SKM-1 treated with dmso at 0.1 percent for 144 hours (cell line): ENCODE measurements around the gene SLC12A6.
A peak's percentile ranks its signal among the peaks of the same experiment; 100 is the strongest.
"Not testable (repeated sequence)": the region's sequence is repeated elsewhere in the genome, so short reads cannot be mapped to it uniquely, and the experiment has no call there.

ENCODE experiments used
- DNase-seq: peaks from one replicate; lab custom pipeline; 2025; ENCODE audit not compliant: unreplicated experiment; lab: John Stamatoyannopoulos, UW

Gene SLC12A6

DNA sequence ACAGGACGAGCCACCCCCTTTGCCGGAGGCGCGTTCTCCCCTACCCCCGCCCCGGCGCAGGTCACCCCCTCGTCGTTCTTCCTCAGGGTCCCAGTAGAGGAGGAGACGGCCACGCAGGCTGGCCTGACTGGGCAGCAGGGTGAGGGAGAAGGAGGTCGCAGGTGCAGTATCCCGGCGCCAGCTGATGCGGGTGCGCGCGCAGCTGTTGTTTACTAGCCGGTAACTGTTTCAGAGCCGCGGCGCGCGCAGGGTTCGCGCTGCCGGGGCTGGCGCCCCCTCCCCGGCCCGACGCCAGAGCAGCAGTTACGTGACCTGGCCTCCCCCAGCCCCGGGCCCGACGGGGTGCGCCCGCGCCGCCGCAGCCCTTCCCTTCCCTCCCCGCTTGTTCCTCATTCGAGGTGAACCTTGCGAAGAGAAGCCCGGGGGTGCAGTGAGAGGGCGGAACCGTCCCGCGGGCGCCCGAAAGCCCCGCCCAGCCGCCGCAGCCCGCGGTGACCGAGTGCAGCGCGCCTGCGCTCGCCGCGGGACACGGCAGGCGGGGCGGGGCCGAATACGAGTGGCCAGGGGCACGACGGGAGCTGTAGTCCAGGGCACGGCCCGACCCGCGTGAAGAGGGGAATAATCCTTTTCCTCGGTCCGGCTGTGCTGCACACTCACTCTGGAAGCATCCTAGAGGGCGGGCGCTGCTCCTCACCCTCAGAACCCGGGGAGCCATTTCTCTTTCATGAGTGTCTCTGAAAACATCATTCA, at the start of gene SLC12A6:
Gene SLC12A6, minus strand, starts transcription at position 225 of the 750 bp plus-strand sequence. CDS start 1,101 bp downstream, outside the sequence.
- peak; percentile 93 for DNase-seq

DNA sequence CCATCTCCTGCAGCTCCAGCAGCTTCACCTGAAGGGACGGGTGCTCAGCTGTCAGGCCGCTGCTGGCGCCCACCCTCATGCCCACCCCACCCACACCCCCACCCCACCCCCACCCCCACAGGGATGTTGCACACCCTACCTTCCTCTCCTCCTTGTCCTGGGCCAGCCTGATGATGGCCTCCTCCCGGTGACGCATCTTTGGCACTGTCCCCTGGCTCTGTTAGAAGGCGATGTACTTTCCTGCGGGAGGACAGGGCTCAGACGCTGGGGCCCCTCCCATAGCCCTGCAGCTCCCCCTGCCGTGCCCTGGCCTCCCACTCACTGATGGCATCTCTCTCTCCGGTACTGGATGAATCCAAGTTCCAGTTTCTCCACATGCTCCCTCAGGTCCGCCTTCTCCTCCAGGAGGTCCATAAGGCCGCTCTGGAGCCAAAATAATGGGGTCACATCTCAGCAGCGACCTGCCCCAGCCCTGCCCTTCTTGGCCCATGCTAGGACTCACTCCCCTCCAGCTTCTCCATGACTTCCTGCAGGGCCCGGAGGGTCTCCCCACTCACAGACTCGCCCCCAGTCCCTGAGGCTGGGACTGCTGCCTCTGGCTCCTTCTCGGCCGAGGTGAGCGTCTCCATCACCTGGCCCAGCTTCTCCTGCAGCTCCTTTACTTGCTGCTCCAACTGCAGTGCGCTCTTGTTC, 44.4 kb upstream of the SLC12A6 start:
- DNase-seq: not testable (repeated sequence)

DNA sequence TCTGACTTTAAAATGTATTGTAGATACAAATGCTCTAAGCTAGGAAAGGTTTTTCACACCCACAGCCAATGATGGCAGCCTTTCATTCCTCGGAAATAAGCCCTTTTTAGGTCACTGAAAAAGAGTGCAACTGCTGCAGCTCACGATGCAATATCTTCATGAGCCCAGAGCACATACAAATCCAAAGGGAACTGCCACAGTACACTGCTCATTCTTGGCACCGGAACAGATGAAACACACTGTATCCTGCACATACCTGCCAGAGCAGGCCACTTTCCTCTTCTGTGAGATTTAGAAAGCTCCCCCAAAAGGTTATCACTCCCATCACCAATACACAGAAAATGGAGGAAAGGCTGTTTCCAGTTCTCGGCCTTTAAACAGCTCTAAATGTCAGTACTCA, 42.9 kb upstream of the SLC12A6 start:
- not testable (repeated sequence) for DNase-seq

DNA sequence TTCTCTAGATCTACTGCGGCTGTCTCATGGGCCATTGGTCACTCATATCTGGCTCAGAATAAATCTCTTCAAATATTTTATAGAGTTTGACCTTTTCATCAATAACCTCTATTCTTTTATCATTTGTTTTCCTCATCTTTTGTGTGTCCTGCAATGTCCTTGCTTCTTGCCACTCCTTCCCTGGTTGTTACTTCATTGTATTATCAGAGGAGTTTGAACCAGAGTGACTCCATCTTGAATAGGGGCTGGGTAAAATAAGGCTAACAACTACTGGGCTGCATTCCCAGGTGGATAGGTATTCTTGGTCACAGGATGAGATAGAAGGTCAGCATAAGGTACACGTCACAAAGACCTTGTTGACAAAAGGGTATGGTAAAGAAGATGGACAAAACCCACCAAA, 39.3 kb upstream of the SLC12A6 start:
- DNase-seq: no peak

DNA sequence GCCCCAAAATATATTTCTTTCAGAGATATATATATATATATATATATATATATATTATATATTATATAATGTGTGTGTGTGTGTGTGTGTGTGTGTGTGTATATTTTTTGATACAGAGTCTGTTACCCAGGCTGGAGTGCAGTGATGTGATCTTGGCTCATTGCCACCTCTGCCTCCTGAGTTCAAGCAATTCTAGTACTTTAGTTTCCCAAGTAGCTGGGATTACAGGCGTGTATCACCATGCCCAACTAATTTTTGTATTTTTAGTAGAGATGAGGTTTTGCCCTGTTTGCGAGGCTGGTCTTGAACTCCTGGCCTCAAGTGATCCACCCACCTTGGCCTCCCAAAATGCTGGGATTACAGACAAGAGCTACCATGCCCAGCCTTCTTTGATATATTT, 38.0 kb upstream of the SLC12A6 start:
- DNase-seq: not testable (repeated sequence)

DNA sequence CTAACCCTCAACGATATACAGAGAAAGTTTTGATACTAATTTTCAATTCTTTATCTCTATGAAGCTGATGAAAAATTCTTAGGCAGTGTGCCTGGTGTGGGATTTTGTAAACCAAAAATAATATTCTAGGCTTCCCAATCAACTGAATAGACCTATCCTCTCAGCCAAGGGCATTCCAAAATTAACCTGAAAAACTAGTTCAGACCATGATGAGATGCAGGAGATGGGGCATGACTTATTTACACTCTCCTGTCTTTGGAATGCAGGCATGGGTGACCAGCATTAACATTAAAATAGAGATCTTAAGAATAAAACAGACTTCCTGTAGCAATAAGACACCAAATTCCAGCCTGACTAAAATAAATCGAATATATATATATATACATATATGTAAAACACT, 37.2 kb upstream of the SLC12A6 start:
- DNase-seq: no peak

DNA sequence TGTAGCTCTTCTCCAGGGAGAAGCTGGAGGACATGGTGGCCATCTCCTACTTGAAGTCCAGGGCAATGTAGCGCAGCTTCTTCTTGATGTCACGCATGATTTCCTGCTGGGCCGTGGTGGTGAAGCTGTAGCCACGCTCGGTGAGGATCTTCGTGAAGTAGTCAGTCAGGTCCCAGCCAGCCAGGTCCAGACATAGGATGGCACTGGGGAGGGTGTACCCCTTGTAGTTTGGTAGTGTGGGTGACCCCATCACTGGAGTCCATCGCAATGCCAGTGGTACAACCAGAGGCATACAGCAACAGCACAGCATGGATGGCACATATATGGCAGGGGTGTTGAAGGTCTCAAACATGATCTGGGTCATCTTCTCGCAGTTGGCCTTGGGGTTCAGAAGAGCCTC, 36.4 kb upstream of the SLC12A6 start:
- no peak for DNase-seq

DNA sequence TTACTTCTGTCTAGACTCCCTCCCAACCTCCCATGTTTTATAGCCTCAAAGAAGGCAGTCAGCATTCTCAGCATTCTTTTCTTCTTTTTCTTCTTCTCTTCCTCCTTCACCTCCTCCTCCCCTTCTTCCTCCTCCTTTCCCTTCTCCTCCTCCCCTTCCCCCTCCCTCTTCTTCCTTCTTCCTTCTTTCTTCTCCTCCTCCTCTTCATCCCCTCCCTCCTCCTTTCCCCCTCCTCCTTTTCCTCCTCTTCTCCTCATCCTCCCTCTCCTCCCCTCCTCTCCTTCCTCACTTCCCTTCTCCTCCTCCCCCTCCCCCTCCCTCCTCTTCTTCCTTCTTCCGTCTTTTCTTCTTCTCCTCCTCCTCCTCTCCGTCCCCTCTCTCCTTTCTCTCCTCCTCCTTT, 33.1 kb upstream of the SLC12A6 start:
- DNase-seq: no peak

DNA sequence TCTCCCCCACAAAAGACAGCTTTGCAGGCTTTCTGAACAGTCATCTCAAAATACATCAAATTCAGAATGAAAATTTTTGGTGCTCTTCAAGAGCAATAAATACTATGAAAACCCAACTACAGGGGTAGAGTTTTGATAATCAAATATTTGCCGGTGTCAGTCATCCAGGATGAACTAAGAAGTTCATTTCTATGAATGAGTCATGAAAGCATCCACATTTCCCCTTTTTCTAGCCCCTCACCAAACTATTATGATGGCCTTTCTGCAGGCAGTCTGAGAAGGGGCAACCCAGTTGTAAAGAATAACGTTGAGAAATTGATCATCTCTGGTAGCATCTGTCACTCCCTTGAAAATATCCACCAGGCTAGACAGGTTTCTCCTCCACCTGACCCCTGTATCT, 32.5 kb upstream of the SLC12A6 start:
- no peak for DNase-seq

DNA sequence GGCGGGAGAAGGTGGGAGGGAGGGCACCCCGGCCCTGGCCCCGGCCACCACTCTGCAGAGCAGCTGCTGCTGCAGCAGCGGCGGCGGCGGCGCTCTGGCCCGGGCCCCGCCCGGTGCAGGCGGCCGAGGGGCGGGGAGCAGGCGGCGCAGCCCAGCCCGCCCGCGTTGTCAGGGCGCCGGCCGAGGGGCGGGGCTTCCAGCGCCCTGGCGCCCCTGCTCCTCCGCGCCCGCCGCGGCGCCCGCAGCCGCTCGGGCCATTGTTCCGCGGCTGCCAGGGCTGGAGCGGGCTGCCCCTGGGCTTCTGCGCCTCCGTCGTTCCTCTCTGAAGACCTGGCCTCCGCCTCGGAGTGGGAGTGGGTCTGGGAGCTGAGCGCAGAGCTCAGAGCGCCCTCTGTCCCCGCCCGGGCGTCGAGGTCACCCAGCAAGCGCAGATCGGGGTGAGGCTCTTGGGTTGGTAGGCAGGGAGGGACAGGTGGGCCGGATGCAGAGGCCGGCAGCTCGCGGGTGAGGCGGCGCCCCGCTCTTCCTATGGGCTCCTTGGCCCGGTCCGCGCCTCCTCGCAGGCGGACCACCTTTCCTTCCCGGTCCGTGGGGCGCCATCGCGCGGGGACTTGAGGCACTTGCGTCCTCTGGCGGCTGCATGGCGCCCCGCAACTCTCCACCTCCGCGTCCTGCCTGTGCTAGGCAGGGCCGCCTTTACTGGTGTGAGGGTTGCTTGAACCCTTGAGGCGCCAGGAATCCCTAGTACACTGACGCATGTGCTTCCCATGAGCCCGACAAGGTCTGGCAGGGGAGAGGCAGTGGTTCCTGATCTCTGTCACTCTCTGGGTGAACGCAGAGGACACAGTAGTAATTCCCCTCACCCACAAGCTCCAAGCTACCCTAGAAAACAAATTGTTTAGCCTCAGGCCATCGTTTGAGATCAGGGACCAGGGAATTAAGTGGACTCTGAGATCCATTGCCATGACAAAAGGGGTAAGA, 29.8 kb upstream of the SLC12A6 start, which contains the start of gene LPCAT4:
Gene LPCAT4, minus strand, starts transcription at position 96 of the 981 bp plus-strand sequence. CDS start 96 bp downstream, outside the sequence.
- DNase-seq: peak; percentile 83

DNA sequence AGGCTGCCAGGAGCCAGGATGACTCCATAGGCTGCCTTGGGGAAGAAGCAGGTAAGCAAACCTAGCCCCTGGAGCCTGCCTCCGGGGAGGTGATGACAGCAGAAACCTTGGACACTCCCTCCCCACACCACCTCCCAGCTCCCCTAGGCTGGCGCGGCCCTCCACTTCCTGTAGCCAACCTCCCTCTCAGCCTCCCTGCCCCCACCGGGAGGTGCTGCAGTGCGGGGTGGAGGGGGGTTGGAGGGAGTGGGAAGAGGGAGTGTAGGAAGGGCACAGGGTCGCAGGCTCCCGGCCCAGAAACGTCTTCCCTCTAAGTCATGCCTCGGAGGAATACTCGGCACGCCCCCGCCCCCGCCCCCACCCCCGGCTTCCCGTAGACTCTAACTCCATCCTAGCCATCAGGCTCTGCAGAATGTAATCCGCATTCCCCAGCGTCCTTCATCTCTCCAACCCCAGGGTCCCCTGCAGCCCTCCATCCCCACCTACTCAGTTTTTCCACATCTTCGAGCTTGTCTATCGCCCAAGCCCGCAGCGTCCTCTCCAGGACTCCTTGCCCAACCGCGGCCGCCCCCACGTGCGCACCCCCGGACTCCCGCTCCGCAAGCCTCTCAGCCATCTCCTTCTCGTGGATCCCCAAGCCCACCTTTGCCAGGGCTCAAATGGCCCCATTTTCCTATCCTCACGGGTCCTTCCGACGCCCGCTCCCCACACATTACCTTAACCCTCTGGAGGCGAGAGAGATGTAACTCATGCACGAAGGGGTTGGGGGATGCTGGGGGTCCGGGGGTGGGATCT, 28.9 kb upstream of the SLC12A6 start:
- peak; percentile 32 for DNase-seq

DNA sequence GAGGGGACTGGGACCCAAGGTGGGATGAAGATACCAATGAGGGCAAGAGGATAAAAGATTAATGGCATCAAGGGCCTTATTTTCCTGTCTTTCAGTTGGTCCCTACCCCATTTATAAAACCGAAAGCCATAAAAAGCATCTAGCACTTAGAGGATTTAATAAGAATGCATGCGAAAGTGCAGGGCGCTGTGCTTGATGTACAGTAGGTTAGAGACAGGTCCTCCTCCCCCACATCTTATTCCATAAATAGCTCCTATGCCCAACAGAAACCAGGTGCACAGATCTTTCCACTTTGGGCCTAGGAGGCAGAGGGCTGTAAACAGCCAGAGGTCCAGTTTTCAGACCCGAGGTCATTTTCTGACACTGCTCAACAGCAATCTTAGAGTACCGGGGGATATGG, 28.3 kb upstream of the SLC12A6 start:
- no peak for DNase-seq

DNA sequence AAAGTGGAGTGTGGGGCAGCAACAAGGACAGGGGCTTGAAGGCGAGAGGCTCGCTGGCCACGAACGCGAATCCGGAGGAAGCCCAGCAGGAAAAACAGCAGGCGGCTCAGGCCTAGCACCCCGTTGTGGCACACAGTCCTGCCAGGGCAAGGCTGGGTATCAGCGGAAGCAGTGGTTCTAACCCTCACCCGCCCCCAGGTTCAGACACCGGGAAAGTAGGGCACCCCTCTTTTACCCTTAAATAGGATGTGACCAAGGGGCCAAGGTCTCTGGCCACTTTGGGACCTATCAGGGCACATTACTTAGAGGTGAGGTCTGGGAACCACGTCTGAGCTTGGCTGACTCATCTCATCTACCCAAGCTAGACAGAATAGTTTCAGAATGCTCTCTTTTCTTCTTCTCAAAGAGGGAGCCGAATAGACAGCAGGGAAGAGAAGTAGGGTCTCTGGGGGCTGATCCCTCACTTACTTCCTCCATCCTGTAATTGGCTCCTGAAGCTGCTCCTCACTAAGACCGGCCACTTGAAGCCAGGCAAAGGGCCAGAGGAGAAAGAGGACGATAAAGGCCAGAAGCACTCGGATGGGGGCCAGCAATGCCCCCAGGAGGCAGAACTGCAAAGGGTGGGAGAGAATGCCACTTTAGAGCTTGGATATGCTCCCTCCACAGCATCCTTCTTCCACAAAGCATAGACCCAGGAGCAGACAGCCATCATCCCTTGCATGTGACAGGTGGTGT, 27.7 kb upstream of the SLC12A6 start:
- no peak for DNase-seq

DNA sequence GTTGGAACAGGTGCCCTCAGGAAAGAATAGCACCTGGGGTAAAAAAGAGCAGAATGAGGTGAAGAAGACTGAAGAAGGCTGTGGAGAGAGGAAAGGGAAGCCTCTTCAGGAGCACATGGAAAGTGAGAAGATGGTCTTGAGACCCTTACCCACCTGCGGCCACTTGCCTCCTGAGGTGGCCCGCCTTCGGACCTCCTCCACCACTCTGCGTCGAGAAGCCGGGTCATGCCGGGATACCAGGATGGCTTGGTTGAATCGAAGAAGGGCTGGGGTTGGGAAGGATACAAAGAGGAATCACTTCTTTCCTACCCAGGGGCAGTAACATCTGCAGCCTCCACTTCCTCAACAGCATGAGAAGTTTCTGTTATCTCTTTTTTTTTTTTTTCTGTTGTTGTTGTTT, 26.5 kb upstream of the SLC12A6 start:
- no peak for DNase-seq

DNA sequence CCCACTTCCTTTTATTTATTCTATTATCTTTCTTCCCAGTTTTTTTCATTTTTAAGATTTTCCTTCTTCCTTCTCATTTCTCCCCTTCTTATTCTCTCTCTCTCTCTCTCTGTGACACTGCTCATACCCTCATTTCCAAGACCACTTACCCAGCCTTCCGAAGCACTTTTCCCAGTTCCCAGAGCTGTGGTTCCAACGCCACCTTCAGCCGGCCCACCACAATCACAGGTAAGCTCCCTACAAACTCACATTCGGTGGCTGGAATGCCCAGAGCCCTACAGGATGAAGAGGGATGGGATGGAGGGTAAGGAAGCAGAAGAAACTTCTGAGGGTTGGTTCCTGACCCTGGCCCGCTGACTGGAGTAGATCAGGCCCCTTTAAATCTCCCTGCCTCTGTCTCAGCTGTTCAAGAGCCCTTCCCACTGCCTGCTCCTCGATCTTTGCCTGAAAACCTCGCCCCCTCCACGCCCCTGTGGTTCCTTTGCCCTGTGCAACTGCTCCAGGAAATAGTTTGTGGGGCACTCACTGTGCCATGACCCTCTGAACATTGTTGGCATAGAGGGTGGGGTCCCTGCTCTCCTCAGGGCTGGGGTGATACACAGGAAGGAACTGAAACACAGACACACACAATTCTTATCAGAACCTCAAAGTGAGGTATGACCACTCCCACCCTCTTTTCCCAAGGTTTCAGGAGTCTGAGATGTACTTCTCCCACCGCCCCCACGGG, 24.6 kb upstream of the SLC12A6 start:
- no peak for DNase-seq

DNA sequence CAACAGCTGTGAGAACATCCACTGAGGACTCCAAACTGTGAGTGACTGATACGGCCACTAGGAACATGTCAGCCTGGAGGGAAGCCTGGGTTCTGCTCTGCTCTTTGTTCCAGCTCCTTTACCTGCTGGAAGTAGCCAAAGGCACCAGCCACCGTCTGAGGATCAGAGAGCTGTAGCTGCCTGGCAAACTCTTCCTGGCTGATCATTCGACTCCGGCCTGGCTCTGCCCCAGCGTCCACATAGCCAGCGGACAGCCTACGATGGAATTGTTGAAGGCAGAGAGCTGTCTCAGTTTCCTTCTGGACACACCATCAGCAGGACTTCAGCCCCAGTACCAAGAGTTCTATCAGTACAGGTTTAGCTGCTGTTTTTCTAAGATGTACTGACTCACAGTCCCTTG, 23.7 kb upstream of the SLC12A6 start:
- DNase-seq: no peak

DNA sequence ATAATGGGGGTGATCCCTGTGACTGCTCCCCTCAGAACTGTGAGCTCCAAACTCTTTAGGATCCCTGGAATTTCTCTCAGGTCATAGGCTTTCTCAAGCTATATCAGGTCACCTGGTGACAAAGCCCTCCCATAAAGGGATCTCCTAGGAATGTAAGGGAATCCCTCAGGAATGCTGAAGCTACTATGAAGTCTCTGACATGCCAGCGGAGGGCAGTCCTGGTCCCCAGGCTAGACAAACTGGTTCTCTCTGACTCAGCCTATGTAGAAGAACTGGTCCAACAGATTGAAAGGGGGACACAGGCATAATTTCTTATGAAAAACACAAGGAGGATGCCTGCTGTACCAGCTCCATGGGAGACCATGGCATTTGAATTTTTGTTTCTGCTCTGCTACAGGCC, 22.7 kb upstream of the SLC12A6 start:
- no peak for DNase-seq

DNA sequence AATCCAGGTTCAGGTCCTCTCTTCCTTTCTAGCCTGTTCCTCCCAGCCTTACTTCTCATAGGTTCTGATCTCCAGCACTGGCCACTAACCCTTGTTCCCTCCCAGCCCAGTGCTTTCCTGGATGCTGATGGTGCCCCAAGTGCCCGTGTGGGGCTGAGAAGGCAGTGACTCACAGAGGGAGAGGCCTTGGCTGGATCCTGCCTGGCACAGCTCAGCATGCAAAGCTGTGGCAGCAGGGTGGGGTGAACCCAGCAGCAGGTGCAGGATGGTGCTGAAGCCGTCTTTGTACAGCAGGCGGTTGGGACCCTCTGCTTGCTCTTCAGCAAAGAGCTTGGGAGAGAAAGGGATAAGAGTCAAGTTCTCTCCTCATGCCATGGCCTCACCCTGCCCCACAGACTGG, 21.8 kb upstream of the SLC12A6 start:
- no peak for DNase-seq

DNA sequence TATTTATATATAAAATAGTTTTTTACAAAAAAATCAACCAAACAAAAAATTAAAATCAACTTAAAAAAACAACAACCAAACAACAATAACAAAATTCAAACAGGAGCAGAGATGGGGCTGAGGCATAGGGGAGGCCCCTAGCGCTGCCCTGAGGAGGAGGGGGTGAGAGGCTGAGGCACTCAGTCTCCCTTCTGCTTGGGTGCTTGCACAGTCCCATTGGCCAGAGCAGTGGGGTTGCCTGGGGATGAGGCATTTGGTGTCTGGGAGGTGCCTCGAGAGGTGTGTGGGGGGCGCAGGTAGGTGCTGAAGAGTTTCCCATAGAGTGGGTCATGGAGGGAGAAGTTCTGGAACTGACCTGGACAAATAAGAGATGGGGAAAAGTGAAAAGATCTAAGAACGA, 21.4 kb upstream of the SLC12A6 start:
- no peak for DNase-seq
